PC-9 (cell line): ENCODE results near the gene STRA6. TPM values are rescaled to one million over a fixed set of nuclear protein-coding genes. Genes with fewer than 3 reads are reported as not detected.

Source experiments
- BruUV-seq: library from RNA; stranded (reverse); fragments of 400-500 nt; replicated peaks from 2 replicates; lab custom pipeline; 2021; lab: Mats Ljungman, UMichigan
- CTCF ChIA-PET: fragments of 300-600 bp; sonication (Branson Sonifier 250); formaldehyde crosslinking; loops from one replicate; lab custom pipeline; 2022; ENCODE audit warnings: antibody characterized with exemption; lab: Charles Lee
- POLR2A ChIA-PET: fragments of 300-600 bp; sonication (Branson Sonifier 250); formaldehyde crosslinking; loops from one replicate; lab custom pipeline; 2022; ENCODE audit warnings: antibody characterized with exemption; ENCODE audit not compliant: unreplicated experiment; lab: Charles Lee
- DNase-seq, 2 experiments: peaks; one replicate each; pipeline versions ENCODE4 v3.0.0 to v3.0.0-alpha.2; 2015 to 2022; ENCODE audit warnings: mixed read lengths in 1 of 2
- H2AFZ ChIP-seq: fragments of 200-600 bp; sonication (generic); 2 replicates; pipeline ENCODE4 v1.8.1; 2017; ENCODE audit warnings: antibody characterized with exemption
- H3F3A ChIP-seq: fragments of 200-600 bp; sonication (generic); 2 replicates; pipeline ENCODE4 v1.8.1; 2017; ENCODE audit warnings: antibody characterized with exemption, mild to moderate bottlenecking, low read depth; ENCODE audit not compliant: insufficient read depth
- H3K27ac ChIP-seq: fragments of 200-600 bp; sonication (generic); 2 replicates; pipeline ENCODE4 v1.6.1; 2016; ENCODE audit warnings: mixed run types
- H3K27me3 ChIP-seq: fragments of 200-600 bp; sonication (generic); 2 replicates; pipeline ENCODE4 v1.6.1; 2016; ENCODE audit warnings: low read depth, mixed run types; ENCODE audit not compliant: insufficient read depth
- H3K36me3 ChIP-seq: fragments of 200-600 bp; sonication (generic); 2 replicates; pipeline ENCODE4 v1.6.1; 2016; ENCODE audit warnings: low read depth, mixed run types
- H3K4me1 ChIP-seq: fragments of 200-600 bp; sonication (generic); replicated peaks from 2 replicates; pipeline ENCODE4 v1.6.1; 2016; ENCODE audit warnings: mixed run types; ENCODE audit not compliant: insufficient read depth
- H3K4me2 ChIP-seq: fragments of 200-600 bp; sonication (generic); 2 replicates; pipeline ENCODE4 v1.6.1; 2017; ENCODE audit warnings: mixed run types
- H3K4me3 ChIP-seq: fragments of 200-600 bp; sonication (generic); 2 replicates; pipeline ENCODE4 v1.6.1; 2016; ENCODE audit warnings: mixed run types
- H3K79me2 ChIP-seq: fragments of 200-600 bp; sonication (generic); 2 replicates; pipeline ENCODE4 v1.6.1; 2017; ENCODE audit warnings: low read depth, mixed run types
- H3K9me2 ChIP-seq: fragments of 200-600 bp; sonication (generic); 2 replicates; pipeline ENCODE4 v1.8.1; 2017; ENCODE audit warnings: mild to moderate bottlenecking; ENCODE audit not compliant: insufficient read depth
- H3K9me3 ChIP-seq: fragments of 200-600 bp; sonication (generic); 2 replicates; pipeline ENCODE4 v1.8.1; 2016; ENCODE audit warnings: low read depth; ENCODE audit not compliant: insufficient read depth
- H4K20me1 ChIP-seq: fragments of 200-600 bp; sonication (generic); 2 replicates; pipeline ENCODE4 v1.8.1; 2017; ENCODE audit not compliant: insufficient read depth
- CTCF ChIP-seq: fragments of 200-600 bp; sonication (generic); conservative IDR thresholded peaks from 2 replicates; pipeline ENCODE4 v1.6.1; 2017; ENCODE audit warnings: mixed run types, antibody characterized with exemption, mild to moderate bottlenecking, moderate library complexity
- EZH2 ChIP-seq: fragments of 200-600 bp; sonication (generic); IDR thresholded peaks from 2 replicates; pipeline ENCODE4 v1.8.0; 2017; ENCODE audit warnings: antibody characterized with exemption, low read depth
- intact Hi-C: fragments of 100-400 bp; cut with micrococcal nuclease; formaldehyde crosslinking; loops from one replicate; pipeline ENCODE4 v1.10.0; 2022; ENCODE audit not compliant: unreplicated experiment
- total RNA-seq: library from RNA; stranded (reverse); gene quantifications from 2 replicates; pipeline ENCODE4 v1.2.3, GENCODE V29; 2021

STRA6 gene
- total RNA-seq, 1 experiment from 2014 or later, result 64.9 TPM

DNA sequence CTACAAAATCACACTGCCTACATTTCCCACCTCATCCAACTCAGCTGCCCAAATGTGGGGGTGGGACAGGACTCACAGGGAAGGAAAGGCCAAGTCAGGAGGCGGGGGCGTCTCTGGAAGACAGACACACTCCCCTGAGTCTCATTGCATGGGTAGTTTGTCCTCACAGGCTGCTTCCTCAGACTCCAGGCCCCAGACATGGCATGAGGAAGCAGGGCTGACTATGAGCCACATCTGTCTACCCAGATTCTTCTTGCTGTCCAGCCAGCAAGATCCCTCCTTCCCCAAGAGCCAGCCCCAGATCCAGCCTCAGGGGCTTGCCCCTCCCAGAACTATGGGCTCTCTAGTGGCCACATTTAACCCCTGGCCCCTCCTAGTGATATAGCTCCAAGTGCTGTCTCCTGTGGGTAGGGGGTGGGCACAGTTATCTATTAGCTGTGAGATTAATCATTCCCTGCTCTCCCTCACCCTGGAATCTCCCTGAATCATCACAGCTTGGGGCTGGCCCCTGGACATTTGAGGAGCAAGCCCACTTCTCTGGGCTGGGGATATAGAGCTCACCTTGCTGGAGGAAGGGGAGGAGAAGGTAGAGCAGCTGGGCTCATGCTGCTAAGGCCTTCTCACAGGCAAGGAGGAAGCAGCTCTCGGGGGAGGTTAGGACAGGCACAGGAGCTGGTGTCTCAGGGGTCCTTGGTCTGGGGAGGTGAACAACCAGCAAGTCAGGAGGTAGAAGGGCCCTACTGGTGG lies 31.4 kb upstream of the STRA6 start:
- no peak overlapping the region for H3K27ac ChIP-seq
- no peaks in the 10 kb centered on the region for H4K20me1 ChIP-seq
- H3K27me3 ChIP-seq, result no peaks in the 10 kb centered on the region
- H3K4me1 ChIP-seq, result peaks cover 31% of the 10 kb centered on the region
- no peak overlapping the region for H3K4me3 ChIP-seq
- ChIA-PET CTCF (no interaction called here), POLR2A (no interaction called here)
- no peak overlapping the region for H3K4me2 ChIP-seq
- H3K9me2 ChIP-seq, result no peaks in the 10 kb centered on the region
- H3K36me3 ChIP-seq, result no peaks in the 10 kb centered on the region
- no peak for DNase-seq
- H3F3A ChIP-seq, result peaks cover 8% of the 10 kb centered on the region; the same call in 1 of the 2 replicates
- no peak overlapping the region for H2AFZ ChIP-seq
- H3K9me3 ChIP-seq, result no peaks in the 10 kb centered on the region
- no peak for TF ChIP-seq EZH2
- TF ChIP-seq CTCF, result no peak
- H3K79me2 ChIP-seq, result no peaks in the 10 kb centered on the region
- BruUV-seq, result no TSS peak
- intact Hi-C loops, result no loop called here

GRCh38 chr15:74233373-74233772 lies 30.8 kb upstream of the STRA6 start:
- ChIA-PET POLR2A (no interaction called here), CTCF (no interaction called here)
- no peak overlapping the region for H3K27ac ChIP-seq
- no peaks in the 10 kb centered on the region for H3K36me3 ChIP-seq
- H2AFZ ChIP-seq, result no peak overlapping the region
- no TSS peak for BruUV-seq
- intact Hi-C loops, result no loop called here
- DNase-seq, result no peak
- no peaks in the 10 kb centered on the region for H3K9me2 ChIP-seq
- no peaks in the 10 kb centered on the region for H3K9me3 ChIP-seq
- no peak overlapping the region for H3K4me3 ChIP-seq
- peaks cover 8% of the 10 kb centered on the region; the same call in 1 of the 2 replicates for H3F3A ChIP-seq
- TF ChIP-seq CTCF (no peak), EZH2 (no peak)
- H3K4me1 ChIP-seq, result peaks cover 24% of the 10 kb centered on the region
- no peaks in the 10 kb centered on the region for H3K27me3 ChIP-seq
- H4K20me1 ChIP-seq, result no peaks in the 10 kb centered on the region
- no peak overlapping the region for H3K4me2 ChIP-seq
- no peaks in the 10 kb centered on the region for H3K79me2 ChIP-seq

DNA sequence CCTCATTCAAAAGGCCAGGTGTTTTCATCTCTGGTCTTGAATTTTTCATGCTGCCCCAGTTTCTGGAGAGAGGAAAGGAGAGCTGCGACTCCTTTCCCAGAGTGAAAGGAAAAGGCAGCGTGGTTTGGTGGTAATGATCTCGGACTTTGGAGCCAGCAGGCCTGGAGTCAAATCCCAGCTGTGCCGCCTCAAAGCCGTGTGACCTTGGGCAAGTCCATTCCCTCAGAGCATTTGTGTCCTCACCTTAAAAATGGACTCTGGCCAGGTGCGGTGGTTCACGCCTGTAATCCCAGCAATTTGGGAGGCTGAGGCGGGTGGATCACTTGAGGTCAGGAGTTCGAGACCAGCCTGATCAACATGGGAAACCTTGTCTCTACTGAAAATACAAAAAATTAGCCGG lies 28.9 kb upstream of the STRA6 start:
- Histone ChIP-seq H3F3A (peaks cover 8% of the 10 kb centered on the region; the same call in 1 of the 2 replicates), H3K9me3 (no peaks in the 10 kb centered on the region), H2AFZ (no peak overlapping the region), H3K9me2 (no peaks in the 10 kb centered on the region), H3K4me2 (no peak overlapping the region), H3K27me3 (no peaks in the 10 kb centered on the region), H3K4me1 (peaks cover 19% of the 10 kb centered on the region), H3K79me2 (no peaks in the 10 kb centered on the region), H3K27ac (no peak overlapping the region), H3K36me3 (no peaks in the 10 kb centered on the region), H3K4me3 (no peak overlapping the region), H4K20me1 (no peaks in the 10 kb centered on the region)
- TF ChIP-seq EZH2, result no peak
- no peak for TF ChIP-seq CTCF
- CTCF ChIA-PET, result no interaction called here
- BruUV-seq, result no TSS peak
- intact Hi-C loops, result no loop called here
- POLR2A ChIA-PET, result no interaction called here
- DNase-seq, result no peak
